GM18502 (cell line): ENCODE data around the gene LDLRAP1.
"Not testable (repeated sequence)": the region's sequence is repeated elsewhere in the genome, so short reads cannot be mapped to it uniquely, and the experiment has no call there.

ENCODE experiments used
- ATAC-seq: cut with Tn5 transposase; IDR thresholded peaks from one replicate; pipeline ENCODE4 v1.9.1; 2021; ENCODE audit warnings: mild to moderate bottlenecking; ENCODE audit not compliant: unreplicated experiment, poor library complexity

The LDLRAP1 gene

DNA sequence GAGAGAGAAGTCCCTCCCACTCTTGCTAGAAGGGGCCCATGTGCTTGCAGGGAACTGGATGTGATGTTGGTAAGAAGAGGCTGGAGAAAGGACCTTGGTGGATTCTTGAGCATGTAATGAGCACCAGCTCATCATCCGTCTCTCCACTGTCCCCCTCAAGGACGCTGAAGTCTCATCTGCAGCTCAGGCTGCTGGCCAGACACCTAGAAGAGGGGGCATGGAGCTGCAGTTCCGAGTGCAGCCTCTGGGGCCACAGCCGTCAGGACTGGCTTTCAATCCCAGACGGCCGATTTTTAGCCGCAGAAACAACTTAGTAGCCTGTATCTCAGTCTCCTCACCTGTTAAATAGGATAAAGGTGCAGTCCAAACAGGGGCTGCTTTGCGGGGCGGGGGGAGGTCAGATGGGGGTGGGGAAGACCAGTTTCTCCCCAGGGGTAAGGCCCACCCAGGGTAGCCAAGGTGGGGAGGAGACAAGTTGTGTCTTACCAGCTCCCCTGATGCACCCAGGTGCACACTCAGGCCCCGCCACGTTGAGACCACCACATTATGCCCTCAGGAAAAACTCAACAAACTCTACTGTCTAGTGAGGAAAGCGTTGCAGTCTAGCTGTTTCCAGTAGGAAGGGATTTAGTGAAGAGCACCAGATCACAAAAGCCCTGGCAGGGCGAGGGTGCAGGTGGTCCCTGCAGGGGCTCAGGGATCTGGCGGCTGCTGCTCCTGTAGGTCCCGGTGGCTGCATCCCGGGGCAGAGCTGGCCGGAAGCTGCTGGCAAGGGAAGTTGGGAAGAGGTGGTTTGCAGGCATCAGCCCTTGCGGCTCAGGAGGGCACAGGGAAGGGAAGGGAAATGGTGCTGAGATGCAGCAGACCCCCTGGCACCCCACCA, 29.5 kb downstream of the LDLRAP1 start:
- no peak for ATAC-seq

DNA sequence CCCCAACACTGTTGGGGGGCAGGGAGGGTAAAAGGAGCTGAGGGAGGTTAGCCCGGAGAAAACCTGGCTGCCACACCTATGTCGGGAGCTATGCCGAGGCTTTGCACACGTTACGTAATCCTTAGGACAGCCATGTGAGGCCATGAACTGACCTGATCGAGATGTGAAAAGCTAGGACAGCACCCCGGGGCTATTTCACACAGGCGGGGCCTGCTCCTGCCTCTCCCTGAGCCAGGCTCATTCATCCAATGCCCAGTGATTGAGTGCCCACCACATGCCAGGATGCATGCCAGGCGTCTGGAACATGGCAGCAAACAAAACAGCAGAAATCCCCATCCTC, 30.2 kb downstream of the LDLRAP1 start:
- ATAC-seq = no peak

DNA sequence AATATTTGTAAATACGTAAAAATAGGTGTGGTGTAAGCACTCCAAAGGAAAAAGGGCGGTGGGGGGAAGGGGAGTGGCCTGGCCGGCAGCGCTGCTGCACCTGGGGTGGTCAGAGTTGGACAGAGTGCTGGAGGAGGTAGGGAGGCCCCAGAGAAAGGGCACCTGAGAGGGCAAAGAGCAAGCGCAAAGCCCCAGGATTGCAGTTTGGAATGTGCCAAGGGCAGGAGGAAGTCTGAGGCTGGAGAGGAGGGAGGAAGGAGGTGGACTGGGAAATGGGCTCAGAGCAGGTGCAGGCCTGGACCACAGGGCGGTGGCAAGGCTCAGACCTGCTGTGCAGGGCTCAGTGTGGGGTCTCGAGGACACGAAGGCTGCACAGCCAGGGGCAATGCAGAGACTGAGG, 30.6 kb downstream of the LDLRAP1 start:
- no peak for ATAC-seq

DNA sequence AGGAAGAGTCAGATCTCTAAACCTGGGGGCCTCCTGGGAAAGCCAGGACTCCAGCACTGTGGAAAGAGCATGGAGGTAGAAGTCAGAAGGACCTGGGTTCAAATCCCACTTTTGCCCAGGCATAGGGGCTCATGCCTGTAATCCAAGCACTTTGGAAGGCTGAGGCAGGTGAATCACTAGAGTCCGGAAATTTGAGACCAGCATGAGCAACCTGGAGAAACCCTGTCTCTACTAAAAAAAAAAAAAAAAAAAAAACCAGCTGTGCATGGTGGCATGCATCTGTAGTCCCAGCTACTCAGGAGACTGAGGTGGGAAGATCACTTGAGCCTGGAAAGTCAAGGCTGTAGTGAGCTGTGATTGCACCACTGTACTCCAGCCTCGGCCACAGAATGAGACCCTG, 31.8 kb downstream of the LDLRAP1 start:
- ATAC-seq = no peak

DNA sequence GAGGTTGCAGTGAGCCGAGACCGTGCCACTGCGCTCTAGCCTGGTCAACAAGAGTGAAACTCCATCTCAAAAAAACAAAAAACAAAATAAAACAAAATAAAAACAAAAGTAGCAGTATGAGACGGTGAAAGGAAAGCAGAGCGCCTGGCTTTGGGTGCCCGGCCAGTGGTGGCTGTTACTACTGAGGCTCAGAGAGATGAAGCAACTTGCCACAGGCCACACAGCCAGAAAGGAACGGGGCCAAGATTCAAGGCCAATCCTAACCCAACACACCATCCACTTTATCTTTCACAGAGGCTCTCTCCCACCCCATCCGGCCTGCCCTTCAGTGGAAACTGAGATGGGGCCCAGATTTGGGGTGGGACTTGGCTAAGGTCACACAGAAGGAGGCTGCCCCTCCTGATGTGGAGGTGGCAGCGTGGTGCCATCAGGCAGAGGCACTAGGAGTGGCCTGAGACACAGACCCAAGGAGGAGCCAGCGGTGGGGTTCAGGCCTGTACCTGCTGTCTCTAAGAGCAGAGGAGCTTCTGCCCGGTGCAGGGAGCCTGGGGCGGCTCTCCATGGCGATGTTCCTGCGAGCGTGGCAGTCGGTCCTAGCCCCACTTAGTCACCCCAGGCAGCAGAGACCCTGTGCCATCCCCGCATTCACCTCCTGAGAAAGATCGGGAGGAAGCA, 33.2 kb downstream of the LDLRAP1 start:
- ATAC-seq = no peak

DNA sequence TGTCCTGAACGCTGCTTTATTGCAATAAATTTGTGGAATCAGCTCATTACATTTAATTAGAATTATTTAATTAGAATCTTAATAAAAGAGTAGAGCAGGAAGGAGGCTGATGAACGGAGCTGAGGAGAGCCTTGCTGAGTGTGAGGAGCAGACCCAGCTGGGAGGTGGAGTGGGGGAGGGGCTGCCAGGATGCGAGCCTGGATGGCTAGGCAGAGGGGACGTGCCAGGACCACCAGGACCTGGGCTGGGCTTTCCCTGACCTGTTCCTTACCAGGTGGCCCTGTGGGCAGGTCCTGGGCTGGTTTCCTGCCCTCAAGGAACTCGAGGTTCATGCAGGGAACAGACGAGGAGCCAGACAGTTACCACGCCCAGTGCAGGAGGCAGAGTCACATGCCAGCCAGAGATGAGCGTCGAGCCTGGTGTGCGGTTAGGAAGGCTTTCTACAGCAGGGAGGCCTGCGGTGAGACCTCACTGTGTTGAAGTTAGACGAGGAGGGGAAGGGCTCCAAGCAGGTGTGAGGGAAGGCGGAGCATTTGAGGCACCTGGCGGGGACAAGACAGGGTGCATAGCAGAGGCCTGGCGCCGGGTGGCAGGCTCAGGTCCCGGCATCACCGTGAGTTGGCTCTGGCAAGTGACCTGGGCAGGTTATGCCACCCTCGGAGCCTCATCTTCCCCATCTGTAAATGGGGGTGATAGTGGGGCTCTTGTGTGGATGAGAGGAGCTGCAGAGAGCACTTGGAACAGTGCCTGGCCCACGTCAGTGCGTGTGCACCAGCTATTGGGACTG, 33.9 kb downstream of the LDLRAP1 start:
- no peak for ATAC-seq

DNA sequence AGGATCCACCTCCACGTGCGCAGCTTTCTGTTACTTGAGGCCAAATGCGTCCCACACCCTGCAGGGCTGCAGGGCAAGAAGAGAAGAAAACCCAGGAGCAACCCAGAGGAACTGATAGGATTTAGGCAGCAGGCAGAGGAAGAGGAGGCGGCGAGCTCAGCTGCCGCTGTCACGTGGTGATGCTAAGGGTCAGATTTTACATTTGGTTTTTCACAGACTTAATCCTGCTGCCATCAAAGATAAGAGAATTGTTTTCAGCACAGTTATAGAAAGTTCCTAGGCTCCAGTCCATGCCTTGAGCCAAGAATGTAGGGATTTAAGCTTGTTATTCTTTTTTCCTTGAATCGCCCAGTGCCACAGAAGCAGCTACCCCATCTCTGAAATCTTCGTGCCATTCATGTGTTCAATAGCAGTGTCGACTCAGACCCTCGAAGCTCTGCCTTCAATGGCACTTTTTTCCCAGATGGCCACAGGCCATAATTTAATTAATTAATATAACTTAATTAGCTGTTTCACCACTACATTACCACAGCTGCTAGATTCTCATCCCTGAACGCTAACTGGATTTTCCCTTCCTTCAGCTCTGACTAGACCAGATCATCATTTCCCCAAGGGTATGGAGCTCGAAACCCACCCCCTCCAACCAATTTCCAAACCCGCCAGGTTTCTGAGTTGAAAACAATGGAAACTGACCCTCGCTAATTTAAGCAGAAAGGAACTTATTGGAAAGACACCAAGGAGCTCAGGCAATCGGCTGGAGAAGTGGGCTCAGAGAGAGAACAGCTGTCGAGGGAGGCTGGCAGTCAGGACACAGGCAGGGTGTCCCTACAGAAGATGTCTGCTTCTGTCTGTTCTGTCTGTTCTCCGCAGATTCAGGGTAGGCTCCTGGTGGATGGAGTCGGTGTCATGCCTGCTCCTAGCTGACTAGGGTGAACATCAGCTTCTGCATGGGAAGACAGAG, 36.2 kb downstream of the LDLRAP1 start:
- ATAC-seq = no peak

DNA sequence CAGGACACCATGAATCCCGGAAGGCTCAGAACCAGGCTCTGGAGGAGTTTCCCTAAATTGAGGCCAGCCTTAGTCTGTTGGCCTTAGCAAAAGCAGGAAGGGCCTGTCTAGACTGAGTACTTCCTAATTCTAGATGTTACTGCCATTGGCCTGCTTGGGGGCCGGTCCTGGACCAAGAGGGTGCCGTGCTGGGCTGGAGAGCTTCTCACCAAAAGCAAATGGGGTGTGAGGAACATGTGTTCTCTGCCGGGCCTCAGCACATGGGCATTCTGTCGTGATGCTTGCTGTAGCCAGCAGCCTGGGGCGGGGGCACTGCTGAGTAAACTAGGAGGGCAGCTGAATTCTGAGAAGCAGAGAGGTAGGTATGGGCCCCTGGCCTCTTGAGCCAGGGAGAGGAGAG, 37.5 kb downstream of the LDLRAP1 start:
- ATAC-seq = no peak

DNA sequence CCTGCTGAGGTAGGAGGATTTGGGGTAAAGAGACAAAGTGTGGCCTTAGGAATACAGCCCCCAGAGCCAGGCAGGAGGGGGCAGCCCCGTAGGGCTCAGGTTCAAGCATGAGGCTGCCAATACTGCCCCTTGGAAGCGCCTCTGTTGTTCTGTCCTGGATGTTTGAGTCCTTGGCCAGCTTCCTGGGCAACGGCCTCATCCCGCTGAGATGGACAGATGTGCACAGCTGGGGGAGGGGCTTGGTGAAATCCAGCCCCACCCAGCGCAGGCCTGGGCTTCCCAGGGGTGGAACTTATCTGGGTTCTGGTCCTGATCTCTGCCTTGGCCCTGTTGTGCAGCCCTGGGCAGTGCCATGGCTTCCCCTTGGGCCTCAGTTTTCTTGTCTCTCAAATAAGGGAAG, 38.4 kb downstream of the LDLRAP1 start:
- no peak for ATAC-seq

DNA sequence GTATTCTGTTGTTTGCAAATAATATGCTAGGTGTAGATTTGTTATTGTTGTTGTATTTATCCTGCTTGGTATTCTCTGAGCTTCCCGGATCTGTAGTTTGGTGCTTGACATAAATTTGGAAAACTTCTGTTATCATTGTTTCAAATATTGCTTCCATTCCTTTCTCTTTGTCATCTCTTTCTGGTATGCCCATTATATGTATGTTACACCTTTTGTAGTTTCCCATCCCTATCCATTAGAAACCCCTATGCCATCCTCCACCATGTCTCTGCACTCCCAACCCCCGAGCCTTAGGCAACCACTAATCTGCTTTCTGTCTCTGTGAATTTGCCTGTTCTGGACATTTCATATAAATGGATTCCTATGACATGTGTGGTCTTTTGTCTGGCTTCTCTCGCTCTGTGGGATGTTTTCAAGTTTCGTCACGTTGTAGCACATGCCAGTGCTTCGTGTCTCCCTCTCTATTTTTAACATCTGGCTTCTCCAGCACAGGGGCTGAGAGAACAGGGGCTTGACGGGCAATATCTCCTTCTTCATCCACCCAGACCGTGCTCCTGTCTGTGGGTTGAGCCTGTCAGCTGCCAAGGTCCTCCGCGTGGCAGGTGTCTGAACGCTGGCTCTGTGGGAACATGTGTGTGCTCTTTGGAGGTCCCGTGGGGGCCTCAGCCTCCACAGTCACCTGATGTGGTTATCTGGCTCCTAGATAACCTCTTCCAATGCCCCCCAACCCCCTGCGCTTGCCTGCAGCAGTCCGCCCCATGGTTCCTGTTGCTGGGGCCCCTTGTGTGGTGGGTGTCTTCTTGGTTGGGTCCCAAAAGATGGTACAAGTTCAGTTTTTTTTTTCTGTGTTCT, 40.3 kb downstream of the LDLRAP1 start:
- ATAC-seq = no peak

DNA sequence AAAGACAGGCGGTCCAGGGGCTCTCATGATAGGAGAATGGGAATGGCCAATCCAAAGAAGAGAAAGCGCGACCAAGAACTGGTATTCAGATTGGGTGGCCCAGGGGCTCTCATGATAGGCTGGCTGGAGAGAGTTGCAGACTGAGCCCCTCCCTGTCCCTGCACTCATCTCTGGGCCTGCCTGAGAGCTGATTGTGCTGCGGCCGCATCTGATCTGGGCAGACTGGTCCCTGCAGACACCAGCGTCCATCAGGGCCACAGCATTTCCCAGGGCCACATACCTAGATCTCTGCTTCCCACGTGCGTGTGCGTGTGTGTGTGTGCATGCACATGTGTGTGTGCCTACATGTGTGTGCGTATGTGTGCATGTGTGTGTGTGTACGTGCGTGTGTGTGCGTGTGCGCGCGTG, 42.8 kb downstream of the LDLRAP1 start:
- ATAC-seq = no peak

DNA sequence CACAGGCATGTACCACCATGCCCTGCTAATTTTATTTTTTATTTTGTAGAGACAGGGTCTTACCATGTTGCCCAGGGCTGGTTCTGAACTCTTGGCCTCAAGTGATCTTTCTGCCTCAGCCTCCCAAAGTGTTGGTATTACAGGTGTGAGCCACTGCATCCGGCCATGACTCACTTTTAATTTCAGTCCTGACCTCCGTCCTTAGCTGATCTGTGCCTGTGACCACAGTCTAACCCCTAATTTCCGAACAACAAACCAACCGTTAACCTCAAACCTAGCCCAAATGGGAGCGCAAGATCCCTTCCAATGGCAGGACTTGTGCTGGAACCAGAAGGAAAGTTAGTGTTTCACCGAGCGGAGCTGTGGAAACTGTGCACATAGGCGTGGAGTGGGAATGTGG, 43.9 kb downstream of the LDLRAP1 start:
- ATAC-seq = no peak

DNA sequence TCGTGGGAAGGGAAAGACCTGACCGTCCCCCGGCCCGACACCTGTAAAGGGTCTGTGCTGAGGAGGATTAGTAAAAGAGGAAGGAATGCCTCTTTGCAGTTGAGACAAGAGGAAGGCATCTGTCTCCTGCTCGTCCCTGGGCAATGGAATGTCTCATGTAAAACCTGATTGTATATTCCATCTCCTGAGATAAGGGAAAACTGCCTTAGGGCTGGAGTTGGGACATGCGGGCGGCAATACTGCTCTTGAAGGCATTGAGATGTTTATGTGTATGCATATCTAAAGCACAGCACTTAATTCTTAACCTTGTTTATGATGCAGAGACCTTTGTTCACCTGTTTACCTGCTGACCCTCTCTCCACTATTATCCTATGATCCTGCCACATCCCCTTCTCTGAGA, 44.8 kb downstream of the LDLRAP1 start:
- not testable (repeated sequence) for ATAC-seq

DNA sequence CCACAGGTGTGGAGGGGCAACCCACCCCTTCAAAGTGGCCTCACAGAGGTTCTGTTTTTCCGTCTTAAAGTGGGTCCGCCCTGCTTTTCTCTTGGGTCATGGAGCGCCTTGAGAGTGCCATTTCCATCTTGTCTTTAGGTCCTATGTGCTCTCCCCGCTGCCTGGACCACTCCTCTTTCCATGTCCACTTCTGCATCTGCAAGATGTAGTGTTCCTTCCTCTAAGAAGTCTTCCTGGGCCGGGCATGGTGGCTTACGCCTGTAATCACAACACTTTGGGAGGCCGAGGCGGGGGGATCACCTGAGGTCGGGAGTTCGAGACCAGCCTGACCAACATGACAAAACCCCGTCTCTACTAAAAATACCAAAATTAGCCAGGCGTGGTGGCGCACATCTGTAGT, 45.4 kb downstream of the LDLRAP1 start:
- not testable (repeated sequence) for ATAC-seq

DNA sequence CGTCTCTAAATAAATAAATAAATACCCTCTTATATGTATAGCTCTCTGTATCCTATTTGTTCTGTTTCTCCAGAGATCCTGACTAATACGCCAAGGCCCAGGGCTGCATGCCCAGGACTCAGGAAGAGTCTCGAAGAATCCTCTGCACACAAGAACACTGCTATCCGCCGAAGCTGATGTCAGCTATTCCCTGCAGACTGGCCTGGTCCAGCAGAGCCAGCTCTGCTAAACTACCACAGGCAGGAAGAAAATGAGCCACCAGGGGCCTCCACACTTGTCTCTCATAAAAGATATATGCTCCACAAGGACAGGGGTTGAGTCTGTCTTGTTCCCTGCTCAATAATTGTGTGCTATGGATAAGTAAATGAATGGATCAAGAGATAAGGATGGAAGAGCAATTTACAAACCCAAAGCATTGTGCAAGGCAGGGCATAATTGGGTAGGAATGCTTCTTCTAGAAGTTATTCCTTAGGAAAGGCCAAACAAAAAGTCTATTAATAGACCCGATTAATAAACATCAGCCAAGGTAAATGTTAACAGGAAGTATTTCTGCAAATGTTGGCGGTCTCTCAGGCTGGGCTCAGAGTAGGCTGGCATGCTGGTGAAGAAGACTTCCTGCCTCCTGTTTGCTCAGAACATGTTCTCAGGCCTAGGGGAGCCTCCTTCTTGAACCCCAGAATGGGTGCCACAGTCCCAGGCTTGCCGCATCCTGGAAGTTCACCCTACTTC, 46.9 kb downstream of the LDLRAP1 start:
- no peak for ATAC-seq

DNA sequence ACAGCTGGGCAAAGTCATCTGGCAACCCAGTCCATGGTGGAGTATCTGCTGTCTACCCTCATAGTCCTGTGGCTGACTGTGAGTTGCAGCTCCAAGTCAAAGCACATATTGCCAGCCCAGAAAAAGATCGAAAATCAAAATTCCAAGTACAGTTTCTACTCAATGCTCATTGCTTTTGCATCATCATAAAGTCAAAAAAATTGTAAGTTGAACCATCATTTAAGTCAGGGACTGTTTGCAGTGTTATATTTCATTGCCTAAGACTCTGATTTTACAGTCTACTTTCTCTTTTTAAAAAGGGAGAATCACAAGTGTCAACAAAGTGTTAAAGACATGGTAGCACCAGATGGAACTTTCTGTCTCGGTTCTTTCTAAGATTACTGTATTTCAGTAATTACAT, 50.5 kb downstream of the LDLRAP1 start:
- no peak for ATAC-seq

DNA sequence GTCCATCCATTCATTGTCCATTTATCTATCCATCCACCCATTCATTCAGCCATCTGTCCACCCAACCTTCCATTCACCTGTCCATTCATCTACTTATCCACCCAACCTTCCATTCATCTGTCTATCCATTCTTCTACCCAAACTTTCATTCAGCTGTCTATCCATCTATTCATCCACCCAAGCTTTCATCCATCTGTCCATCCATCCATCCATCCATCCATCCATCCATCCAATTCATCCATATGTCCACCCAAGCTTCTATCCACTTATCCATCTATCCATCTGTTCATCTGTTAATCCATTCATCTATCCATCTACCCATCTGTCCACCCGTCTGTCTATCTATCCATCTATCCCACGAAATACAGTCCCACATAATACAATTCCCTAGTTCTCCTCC, 51.6 kb downstream of the LDLRAP1 start:
- no peak for ATAC-seq

DNA sequence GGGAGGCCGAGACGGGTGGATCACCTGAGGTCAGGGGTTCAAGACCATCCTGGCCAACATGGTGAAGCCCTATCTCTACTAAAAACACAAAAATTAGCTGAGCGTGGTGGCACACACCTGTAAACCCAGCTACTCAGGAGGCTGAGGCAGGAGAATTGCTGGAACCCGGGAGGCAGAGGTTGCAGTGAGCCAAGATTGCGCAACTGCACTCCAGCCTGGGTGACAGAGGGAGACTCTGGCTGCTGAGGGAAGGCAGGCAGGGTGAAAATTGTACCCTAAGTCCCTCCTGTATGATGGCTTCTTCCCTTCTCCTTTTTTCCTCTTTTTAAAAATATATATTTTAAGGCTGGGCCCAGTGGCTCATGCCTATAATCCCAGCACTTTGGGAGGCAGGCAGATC, 53.2 kb downstream of the LDLRAP1 start:
- not testable (repeated sequence) for ATAC-seq

DNA sequence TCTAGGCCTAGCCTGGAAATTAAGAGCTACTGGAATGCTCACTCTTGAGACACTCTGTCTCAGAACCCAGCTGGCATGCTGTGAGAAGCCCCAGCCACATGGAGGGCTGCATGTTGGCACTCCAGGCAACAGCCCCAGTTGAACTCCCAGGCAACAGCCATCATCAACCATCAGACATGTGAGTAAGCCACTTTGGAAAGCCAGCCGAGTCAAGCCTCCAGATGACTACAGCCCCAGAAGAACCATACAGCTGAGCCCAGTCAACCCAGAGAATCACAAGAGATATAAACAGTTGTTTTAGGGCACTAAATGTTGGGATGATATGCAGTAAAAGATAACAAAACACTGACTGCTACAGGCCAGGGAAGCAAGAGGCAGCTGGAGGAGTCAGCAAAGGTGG, 55.5 kb downstream of the LDLRAP1 start:
- ATAC-seq = no peak
